ENCODE measurements around the gene MTRF1L.

DNA sequence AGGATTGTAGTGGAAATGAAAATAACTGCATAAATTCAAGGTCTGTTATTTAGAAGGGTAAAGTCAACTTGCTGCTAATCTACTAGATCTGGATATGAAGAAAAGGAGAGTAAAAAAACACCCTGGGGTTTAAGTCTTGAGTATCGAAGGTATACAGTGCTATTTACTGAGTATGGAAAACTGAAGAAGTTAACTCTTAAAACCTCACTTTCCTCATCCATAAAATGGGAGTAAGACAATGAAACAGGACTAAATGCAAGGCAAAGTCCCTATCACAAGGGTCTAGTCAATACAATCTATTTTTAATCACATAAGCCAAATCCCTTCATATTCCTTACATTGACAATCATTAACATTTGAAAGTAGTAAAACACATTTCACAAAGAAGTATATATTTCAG, 21.9 kb downstream of the MTRF1L start:
- no peak for TF ChIP-seq POLR2A (IDR thresholded peaks at IDR 0.05)
- TF ChIP-seq CTCF (IDR thresholded peaks at IDR 0.05 in 8 of 11, conservative IDR thresholded peaks at IDR 0.05 in 3 of 11) = no peak

All from spleen (tissue), 7 donors.